Myocyte (in vitro differentiated cells): ENCODE results near the gene RNF19B. TPM values are rescaled to one million over a fixed set of nuclear protein-coding genes. Genes with fewer than 3 reads are reported as not detected.
A peak's percentile ranks its signal among the peaks of the same experiment; 100 is the strongest.
"Not testable (repeated sequence)": the region's sequence is repeated elsewhere in the genome, so short reads cannot be mapped to it uniquely, and the experiment has no call there.

ENCODE experiments used
- DNase-seq: peaks from one replicate; pipeline ENCODE4 v3.0.0-alpha.2; 2012; ENCODE audit warnings: low read depth
- total RNA-seq: library from RNA; depleted of rRNA; stranded (reverse); fragments of >200 nt; gene quantifications from 2 replicates; pipeline ENCODE4 v1.2.3, GENCODE V29; 2014

RNF19B gene
- total RNA-seq, 1 donor from 2014 or later = 23.4 TPM

DNA sequence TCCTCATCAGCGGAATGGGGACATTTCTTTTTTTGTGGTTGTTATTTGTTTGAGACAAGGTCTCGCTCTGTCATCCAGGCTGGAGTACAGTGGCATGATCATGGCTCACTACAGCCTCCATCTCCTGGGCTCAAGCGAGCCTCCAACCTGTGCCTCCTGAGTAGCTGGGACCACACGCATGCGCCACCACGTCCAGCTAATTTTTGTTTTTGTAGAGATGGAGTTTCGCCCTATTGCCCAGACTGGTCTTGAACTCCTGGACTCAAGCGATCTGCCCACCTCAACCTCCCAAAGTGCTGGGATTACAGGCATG is 28.7 kb upstream of the RNF19B start:
- DNase-seq = not testable (repeated sequence)

DNA sequence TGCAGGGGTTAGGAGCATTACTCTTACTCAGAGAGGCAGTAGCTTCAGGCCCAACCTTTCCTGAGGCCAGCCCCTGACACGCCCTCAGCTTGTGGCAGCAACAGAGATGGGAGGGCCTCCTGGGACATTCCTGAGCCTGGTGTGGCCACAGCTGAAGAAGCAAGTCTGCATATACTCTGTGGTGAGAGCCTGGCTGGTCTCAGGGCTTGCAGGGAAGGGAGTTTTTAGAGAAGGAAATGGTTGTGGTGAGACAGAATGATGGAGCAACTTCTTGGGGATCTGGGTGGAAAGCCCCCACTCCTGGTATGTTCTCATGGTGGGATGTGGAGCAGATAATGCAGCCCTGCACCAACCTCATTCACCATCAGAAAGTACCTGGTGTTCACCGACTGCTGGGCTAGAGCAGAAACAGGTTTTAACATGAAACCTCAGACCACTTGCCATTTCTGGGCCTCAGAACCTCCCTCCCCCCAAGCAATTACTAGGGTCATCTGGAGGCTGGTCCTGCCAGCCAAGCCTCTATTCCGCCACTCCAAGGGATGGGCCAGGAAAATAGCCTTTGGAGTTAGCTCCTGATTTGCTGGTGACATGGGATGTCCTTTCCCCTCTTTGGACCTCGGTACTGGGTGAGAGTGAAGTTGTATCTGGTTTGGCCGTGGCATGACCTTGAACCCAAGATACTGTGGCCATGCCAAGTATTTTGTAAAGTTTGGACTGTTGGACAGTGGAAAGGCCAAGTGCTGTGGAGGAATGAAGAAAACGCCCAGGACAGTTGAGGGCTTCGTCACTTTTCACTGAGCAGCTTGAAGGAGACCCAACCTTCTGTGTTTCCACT is 28.1 kb upstream of the RNF19B start:
- DNase-seq = peak; percentile 99

DNA sequence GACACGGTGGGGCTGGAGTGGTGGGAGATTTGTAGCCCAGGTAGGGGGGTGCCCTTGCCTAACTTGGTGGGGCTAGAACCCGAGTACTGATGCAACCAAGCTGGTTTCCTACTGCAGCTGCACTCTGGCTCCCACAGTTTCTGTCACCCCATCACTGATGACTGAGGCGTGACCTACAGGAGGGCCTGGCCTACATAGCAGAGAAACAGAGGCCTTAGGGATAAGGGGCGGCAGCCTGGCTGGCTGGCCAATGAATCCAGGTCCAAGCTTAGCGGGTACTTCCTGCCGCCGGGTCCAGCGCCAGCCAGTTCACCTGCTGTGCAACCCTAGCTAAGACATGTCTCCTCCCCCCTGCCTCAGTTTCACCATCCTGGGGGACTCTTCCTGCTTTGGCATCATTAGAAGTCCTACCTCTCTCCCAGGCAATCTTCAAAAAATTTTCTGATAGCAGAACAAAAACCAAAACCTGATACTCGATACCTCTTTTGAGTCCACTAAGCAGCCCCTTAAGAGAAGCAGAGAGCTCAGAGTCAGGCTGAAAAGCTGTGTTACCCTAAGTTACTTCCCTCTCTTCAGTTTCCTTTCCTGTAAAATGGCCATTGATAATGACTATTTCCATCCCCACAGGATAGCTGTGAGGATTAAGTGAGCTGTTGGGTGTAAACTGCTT is 27.3 kb upstream of the RNF19B start:
- DNase-seq = peak; percentile 23

DNA sequence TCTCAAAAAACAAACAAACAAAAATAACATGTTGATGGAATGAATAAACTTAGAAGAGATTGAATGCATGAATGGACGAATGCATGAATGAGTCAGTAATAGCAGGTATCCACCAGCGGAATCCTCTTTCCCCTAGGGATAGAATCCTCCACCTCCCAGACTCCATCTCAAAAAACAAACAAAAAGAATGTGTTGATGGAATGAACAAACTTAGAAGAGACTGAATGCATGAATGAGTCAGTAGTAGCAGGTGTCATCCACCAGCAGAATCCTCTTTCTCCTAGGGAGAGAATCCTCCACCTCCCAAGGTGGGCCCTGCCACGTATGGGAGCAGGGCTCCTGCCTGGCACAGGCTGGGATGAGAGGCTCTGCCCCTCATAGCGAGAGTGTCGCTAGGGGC is 26.8 kb upstream of the RNF19B start:
- peak; percentile 38 for DNase-seq

DNA sequence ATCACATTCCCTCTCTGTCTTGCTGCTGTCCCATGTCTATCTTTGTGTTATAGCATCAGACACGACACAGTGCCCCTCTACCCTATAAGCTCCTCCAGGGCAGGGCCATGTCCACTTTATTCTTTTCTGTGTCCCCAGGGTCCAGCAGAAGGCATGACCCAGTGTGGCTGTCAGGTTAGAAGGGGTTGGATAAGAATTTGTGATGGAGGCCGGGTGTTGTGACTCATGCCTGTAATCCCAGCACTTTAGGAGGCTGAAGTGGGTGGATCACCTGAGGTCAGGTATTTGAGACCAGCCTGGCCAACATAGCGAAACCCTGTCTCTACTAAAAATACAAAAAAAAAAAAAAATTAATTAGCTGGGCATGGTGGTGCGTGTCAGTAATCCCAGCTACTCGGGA is 26.3 kb upstream of the RNF19B start:
- DNase-seq = no peak

DNA sequence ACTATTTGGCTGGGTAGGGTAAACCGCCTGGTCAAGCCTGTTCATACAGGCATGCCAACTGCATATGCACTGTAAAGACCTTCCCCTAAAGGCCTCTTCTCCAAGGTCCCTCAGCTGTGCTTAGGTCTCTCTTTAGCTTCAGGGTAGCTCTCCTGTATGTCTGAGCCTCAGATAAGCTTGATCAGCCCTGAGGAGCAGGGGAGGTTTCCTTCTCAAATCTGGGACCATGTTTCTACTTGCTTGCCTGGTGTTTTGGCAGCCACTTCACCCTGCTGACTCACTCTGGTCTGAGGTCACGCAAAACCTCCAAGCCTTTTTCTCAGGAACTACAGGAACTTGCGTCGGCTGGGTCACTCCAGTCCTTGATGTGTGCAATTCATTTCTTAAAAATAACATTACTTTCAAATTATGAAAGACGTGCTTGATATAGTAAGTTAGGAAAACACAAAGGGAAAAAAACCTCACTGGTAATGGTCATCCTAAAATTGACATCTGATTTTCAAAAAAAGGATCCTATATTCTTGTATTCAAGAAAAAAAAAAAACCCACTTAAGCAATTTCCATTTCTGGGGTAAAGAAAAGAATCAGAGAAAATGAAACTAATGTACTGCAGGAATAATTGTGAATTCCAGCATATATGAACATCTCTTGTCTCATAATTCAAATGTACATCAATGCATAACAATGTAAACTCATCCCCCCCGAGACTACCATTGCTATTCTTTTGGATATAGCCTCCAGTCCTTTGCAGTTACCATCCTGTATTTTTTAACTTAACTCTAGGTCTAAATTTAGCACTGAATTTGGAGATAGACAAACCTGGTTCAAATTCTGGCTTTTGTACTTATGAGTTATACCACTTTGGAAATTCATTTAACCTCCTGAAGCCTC is 24.8 kb upstream of the RNF19B start:
- peak; percentile 91 for DNase-seq

DNA sequence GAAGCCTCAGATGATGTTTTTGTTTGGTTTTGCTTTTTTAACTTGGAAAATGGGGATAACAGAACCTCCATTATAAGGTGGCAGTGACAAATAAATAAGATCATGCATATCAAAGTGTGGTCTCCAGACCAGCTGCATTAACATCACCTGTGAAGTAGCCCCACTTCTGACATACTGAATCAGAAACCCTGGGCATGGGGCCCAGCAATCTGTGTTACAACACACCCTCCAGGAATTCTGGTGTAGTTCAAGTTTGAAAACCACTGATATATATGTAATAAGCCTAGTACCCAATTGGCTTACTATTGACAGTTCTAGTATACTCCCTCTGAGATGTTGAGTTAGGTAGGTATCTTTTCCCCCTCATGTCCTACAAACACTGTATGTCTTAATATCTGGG is 24.1 kb upstream of the RNF19B start:
- DNase-seq = peak; percentile 47

DNA sequence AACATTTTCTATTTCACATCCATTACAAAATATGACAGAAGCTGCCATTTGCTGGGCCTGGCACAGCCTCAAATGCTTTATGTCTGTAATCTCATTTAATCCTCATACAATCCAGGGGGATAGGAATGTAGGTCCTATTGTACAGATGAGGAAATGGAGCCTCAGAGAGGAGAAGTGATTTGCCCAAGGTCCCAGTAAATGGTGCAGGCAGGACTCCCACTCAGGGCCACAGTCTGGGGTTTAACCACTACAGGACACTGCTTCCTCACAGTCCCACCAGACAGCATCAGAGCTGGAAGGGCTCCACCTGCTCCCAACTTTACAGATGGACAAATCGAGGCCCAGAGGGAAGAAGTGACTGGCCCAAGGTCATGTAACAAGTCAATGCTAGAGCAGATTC is 20.6 kb upstream of the RNF19B start:
- no peak for DNase-seq

DNA sequence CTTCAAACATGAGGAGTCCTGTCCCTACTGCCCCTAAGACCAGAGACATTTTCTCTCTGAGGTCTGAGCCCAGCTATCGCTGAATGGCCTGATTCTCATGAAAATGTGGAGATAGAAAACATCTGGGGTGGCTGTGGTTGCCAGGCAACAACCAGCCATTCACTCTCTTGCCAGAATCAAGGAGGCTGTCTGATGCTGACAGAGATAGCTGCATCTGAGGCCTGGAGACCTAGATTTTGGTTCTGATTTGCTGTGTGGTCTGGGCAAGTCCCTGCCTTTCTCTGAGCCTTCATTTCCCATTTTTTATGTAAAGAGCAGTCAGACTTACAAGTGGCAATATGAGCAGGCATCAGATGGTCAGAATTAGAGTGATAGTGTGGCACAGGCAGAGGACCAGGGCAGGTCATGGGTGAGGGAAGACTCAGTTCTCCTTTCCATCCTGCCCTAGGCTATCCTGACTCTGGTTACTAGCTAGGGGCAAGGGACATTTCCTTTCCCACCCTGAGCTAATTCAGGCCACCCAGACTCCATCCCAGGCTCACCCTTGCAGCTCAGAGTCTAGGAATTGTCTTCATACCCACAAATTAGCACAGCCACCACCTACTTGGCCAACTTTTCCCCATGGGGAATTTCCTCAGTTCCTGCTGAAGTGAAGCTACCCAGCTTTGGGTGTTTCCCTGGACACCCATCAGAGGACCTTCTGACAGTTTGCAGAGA is 20.0 kb upstream of the RNF19B start:
- peak; percentile 45 for DNase-seq

DNA sequence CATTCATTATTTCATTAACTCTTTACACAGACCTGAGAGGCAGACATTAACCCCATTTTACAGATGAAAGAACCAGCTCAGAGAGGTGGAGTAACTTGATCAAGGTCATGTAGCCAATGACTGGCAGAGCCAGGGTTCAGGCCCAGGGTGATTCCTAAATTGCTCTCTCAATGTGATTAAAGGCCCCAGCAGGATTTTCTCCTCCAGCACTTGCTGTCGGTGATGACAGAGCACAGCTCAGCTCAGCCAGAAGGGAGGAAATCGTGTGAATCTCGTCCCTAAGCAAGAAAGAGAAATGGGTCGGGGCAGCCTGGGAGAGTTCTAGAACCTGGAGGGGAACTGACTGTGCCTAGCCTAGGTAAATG is 19.5 kb upstream of the RNF19B start:
- no peak for DNase-seq

DNA sequence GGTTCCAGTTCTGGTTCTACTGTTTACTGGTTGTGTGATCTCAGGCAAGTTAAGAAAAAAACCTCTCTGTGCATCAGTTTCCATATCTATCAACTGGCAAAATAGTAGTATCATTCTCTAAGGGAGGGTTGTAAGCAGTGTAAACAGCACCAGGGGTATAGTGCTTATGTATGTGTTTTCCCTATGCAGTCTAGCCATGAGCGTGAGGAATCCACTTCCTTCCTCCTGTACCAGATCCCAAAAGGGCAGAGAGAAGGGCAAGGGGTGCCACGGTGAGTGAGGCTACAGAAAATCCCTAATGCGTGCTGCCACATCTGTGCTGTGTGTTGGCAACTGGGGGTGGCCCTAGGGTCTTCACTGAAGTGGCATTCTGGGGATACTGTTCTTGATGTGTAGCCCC is 18.4 kb upstream of the RNF19B start:
- DNase-seq = no peak

DNA sequence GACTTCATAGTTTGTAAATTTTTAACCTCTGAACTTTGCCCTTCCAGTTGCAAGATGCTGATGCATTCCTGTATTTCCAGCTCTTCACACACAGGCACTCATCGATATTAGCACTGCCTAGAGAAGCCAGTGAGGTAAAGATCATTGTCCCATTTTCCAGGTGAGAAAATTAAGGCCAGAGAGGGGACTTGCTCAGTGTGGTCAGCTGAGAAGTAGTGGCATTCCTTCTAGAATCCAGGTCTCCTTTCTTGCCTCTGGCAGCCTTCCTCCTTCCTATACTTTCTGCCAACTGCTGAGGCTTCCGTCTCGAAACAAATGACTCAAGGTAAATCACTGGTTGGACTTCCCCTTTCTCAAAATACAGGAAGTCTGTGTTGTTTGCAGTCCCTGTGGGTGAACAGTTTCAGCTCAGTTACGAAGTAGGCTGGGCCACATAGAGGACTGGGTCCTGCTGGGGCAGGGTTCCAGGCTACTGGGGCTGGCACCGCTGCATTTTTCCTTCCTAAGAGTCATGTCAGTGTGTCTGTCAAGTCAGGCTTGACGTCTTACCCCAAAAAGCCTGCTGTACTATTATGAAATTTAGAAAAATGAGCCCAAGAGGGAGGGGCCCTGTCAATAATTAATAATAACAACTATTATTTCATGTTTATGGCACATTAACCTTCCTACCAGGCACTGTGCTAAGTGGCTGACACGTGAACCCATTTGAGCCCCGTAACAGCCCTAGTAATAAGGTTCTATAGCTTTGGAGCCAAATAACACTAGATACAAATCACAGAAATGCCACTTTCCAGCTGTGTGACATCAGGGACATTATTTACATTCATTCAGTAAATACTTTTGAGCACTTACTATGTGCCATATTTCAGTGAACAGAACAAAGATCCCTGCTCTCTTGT is 16.6 kb upstream of the RNF19B start:
- DNase-seq = peak; percentile 37

DNA sequence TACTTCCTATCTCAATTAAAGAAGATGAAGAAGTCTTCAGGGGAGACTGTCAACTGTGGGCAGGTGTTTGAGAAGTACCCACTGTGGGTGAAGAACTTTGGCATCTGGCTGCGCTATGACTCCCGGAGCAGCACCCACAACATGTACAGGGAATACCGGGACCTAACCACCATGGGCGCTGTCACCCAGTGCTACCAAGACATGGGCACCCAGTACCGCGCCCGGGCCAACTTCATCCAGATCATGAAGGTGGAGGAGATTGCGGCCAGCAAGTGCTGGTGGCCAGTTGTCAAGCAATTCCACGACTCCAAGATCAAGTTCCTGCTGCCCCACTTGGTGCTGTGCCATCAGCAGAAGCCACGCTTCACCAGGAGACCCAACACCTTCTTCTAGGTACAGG is 15.5 kb upstream of the RNF19B start:
- DNase-seq = no peak

DNA sequence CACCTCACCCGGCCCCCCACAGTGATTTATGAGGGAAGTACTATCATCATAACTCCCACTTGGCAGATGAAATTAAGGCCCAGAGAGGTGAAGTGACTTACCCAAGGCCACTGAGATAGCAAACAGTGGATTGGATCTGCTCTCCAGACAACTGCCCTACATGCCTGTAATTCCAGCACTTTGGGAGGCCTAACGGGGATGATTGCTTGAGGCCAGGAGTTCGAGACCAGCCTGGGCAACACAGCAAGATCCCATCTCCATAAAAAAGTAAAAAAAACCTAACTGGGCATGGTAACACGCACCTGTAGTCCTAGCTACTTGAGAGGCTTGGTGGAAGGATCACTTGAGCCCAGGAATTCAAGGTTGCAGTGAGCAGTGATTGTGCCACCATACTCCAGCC is 14.2 kb upstream of the RNF19B start:
- no peak for DNase-seq

DNA sequence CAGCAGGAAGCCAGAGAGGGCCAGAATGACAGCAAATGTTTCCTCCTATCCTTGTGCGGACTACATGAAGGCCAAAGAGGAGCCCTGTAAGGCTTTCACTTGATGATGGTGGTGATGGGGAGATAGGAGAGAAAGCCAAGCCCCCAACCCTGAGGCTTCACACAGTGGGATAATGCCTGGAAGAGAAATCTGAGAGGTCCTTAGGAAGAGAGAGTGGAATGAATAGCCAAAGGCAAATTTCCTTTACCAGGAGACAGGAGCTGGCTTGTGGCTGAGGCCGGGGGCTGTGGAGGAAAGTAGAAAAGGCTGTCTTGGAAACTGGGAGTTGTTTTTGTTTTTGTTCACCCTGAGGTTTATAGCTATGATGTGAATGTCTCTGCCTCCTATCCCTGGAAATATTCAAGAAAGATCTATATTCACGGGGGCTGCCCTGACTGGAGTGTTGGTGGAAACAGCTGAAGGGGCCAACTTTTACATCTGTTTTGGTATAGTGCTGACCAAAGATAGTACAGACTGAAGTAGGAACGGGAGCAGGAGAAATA is 13.0 kb upstream of the RNF19B start:
- no peak for DNase-seq

DNA sequence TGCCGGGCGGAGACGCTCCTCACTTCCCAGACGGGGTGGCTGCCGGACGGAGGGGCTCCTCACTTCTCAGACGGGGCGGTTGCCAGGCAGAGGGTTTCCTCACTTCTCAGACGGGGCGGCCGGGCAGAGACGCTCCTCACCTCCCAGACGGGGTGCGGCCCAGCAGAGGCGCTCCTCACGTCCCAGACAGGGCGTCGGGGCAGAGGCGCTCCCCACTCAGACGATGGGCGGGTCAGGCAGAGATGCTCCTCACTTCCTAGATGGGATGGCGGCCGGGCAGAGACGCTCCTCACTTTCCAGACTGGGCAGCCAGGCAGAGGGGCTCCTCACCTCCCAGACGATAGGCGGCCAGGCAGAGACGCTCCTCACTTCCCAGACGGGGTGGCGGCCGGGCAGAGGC is 10.4 kb upstream of the RNF19B start:
- DNase-seq = not testable (repeated sequence)

DNA sequence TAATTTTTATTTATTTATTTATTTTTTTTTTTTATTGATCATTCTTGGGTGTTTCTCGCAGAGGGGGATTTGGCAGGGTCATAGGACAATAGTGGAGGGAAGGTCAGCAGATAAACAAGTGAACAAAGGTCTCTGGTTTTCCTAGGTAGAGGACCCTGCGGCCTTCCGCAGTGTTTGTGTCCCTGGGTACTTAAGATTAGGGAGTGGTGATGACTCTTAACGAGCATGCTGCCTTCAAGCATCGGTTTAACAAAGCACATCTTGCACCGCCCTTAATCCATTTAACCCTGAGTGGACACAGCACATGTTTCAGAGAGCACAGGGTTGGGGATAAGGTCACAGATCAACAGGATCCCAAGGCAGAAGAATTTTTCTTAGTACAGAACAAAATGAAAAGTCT is 8.8 kb upstream of the RNF19B start:
- DNase-seq = not testable (repeated sequence)

DNA sequence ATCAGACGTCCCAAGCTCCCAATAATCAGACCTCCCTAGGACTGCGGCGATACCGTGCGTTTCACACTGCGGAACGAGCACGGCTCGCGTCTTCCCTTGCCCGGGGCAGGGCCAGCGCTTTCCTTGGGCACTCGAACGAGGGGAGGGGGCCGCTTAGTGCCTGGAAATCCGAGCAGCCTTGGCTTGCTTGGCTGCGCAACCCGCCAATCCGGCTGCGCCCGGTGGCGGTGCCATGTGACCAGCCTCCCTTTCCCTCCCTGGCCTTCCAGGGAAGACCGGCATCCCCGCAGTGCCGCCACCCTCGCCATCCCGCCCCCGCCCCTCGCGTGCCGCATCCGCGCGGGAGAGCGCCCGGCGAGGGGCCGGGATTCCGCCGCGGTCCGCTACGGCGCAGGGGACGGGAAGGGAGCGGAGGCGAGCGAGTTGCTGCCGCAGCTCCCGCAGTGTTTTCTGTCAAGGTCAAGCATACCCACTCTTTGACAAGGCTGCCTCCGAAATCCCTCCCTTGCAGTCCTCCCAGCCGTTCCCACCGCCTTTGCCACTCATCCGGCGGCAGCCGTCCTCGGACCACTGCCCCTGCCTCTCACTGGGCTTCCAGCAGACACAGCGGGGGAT is 8.3 kb upstream of the RNF19B start:
- DNase-seq = peak; percentile 61

DNA sequence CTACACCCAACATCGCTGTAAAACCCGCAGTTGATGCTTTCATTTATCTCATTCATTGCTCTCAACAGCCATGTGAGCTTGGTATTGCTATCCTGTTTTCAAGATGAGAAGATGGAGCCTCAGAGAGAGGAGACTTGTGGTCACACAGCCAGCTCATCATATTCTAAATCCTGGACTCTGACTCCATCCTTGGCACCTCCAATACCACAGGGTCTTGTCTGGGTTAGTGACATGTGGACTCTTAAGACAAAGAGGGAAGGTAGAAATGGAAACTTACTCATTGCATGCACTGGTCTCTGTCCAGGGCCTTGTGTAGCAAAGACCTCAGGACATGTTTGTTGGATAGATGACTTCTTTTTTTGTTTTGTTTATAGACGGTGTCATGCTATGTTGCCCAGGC is 7.0 kb upstream of the RNF19B start:
- peak; percentile 63 for DNase-seq

DNA sequence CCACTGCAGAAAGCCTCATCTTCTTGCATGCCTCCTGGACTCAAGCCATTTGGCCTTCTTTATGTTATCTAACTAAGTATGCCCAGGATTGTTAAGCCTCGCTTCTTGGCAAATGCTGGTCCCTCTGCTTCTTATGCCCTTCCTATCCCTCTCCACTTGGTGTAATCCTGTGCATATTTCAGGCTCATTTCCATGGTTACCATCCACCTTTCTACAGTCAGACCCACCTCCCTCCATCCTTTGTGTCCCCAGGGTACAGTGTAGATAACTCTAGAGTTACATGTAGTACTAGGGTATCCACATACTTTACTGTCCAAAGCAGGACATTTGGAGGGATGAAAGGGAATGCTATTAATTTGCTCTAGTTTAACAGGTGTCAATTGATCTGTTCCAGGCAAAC is 6.5 kb upstream of the RNF19B start:
- no peak for DNase-seq
